Smooth muscle cell of the umbilical artery (primary cell): ENCODE results near the gene MAPKAPK5. TPM values are rescaled to one million over a fixed set of nuclear protein-coding genes. Genes with fewer than 3 reads are reported as not detected.

ENCODE experiments used
- total RNA-seq: library from RNA; depleted of rRNA; stranded (reverse); fragments of >200 nt; gene quantifications from 2 replicates; pipeline ENCODE4 v1.2.3, GENCODE V29; 2014

MAPKAPK5 gene
- 29.1 and 41.1 TPM in 2 replicates for total RNA-seq

DNA sequence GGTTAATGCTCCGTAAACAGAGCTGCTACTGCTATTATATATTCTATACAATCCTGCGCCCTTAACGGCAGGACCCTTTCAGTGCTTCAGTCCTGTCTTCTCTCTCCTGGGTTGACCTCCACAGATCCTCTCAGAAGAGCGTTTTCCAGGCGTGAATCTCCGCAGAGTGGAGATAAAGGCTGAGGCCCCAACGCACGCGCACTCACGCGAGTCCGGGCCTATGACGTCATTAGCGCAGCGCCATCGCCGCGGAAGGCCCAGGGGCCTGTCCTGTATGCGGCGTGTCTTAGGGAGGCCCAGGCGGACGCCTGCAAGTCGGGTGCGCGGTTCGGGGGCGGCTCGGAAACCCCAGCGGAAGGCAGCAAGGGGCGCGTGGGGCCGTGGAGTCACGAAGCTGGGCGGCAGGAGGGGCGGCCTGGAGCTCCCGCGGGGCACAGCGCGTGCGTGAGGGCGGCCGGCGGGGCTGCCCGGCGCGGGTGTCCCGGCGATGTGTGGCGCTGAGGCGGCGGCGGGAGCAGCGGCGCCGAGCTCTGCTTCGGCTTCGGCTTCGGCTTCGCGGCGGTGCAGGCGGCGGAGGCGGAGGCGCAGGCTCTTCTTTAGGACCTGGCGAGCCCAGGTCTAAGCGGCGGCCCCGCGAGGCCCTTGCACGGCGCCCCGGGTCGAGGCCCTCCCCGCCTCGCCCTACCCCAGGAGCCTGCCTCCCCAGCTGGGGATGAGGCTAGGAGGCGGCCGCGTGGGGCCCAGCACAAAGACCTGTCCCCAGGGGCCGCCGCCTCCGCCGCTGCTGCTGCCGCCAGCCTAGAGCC lies at the start of gene MAPKAPK5:
TSS of gene MAPKAPK5 (plus strand) at position 479 of the 806 bp plus-strand sequence. CDS start 506 bp downstream, outside the sequence.

Other genes with a start within 250 kb of the MAPKAPK5 start
- 23.8 and 42.6 TPM in 2 replicates for gene ATXN2, start 242.9 kb upstream of the MAPKAPK5 start, total RNA-seq
- gene BRAP, start 156.3 kb upstream of the MAPKAPK5 start, total RNA-seq: 19.0 and 23.7 TPM in 2 replicates
- gene ACAD10, start 156.2 kb upstream of the MAPKAPK5 start, total RNA-seq: 13.7 and 21.0 TPM in 2 replicates
- gene ALDH2, start 75.3 kb upstream of the MAPKAPK5 start, total RNA-seq: 24.1 and 30.3 TPM in 2 replicates
- gene TMEM116, start 170.9 kb downstream of the MAPKAPK5 start, total RNA-seq: 6.7 and 7.4 TPM in 2 replicates
- 66.8 and 121 TPM in 2 replicates for gene ERP29, start 171.2 kb downstream of the MAPKAPK5 start, total RNA-seq